Sigmoid colon (tissue), 4 donors: ENCODE results near the gene ST13.

Experiments used
- POLR2A ChIP-seq, 2 donors: fragments of 450-650 bp; IDR thresholded peaks; one replicate each; pipeline ENCODE4 v1.6.1; 2016; ENCODE audit warnings: antibody characterized with exemption in 2 of 2, mild to moderate bottlenecking in 2 of 2, moderate library complexity in 2 of 2
- POLR2AphosphoS5 ChIP-seq, 4 donors: sonication (generic); formaldehyde crosslinking; IDR thresholded peaks; one replicate each; pipeline ENCODE4 v1.6.1; 2017; ENCODE audit warnings: antibody characterized with exemption in 4 of 4
- TF ChIP-seq, protein P1 (sequence below), 4 experiments: fragments of 450-650 bp in 3 of 4; fragments of 200-600 bp in 1 of 4; IDR thresholded peaks; one replicate each; pipeline ENCODE4 v1.5.1; 2016 to 2019; ENCODE audit warnings: antibody characterized with exemption in 4 of 4, mild to moderate bottlenecking in 3 of 4, moderate library complexity in 2 of 4

- TF ChIP-seq POLR2AphosphoS5 (IDR thresholded peaks at IDR 0.05): peak; percentile 68 to 87 (median 78)
- TF ChIP-seq, protein P1, sequence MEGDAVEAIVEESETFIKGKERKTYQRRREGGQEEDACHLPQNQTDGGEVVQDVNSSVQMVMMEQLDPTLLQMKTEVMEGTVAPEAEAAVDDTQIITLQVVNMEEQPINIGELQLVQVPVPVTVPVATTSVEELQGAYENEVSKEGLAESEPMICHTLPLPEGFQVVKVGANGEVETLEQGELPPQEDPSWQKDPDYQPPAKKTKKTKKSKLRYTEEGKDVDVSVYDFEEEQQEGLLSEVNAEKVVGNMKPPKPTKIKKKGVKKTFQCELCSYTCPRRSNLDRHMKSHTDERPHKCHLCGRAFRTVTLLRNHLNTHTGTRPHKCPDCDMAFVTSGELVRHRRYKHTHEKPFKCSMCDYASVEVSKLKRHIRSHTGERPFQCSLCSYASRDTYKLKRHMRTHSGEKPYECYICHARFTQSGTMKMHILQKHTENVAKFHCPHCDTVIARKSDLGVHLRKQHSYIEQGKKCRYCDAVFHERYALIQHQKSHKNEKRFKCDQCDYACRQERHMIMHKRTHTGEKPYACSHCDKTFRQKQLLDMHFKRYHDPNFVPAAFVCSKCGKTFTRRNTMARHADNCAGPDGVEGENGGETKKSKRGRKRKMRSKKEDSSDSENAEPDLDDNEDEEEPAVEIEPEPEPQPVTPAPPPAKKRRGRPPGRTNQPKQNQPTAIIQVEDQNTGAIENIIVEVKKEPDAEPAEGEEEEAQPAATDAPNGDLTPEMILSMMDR (IDR thresholded peaks at IDR 0.05): peak; percentile 33 to 53 (median 44)
- TF ChIP-seq POLR2A (IDR thresholded peaks at IDR 0.05): peak in 1 of 2 donors; percentile 50
Observed at GRCh38 chr22:40818747-40819598, 37.5 kb downstream of the ST13 start, which contains the start of gene SLC25A17.
